ENCODE results near the gene ARL6. TPM values are rescaled to one million over a fixed set of nuclear protein-coding genes. Genes with fewer than 3 reads are reported as not detected.

Gene ARL6
- total RNA-seq, 2 experiments from 2014 or later = 3.0 to 4.7 TPM

DNA sequence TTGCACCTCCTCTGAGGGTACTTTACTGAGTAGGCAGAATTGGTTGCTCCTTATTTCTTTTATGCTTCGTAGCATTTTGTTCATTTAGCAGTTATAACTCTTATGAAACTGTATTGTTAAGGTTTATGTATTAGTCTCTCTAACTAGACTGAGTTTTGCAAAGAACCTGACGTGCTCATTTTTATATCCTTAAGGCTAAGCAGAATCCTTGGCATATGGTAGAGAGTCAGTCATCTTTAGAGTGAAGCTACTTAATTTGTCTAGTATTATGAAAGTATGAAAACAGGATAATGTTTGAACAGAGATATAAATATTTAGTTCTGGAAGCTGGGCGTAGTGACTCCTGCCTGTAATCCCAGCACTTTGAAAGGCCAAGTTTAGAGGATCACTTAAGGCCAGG lies 77.4 kb downstream of the ARL6 start:
- intact Hi-C loops (cut with micrococcal nuclease) = no loop called here
- Mint-ChIP-seq H3K36me3 (ENCODE audit: low read depth) (peaks cover 2% of the 10 kb centered on the region), H3K4me3 (no peak overlapping the region), H3K27me3 (ENCODE audit: low read depth) (no peaks in the 10 kb centered on the region), H3K4me1 (ENCODE audit: low read depth) (no peaks in the 10 kb centered on the region), H3K27ac (no peak overlapping the region), H3K9me3 (no peaks in the 10 kb centered on the region)
- no peak for DNase-seq
- CTCF ChIA-PET = no interaction called here

DNA sequence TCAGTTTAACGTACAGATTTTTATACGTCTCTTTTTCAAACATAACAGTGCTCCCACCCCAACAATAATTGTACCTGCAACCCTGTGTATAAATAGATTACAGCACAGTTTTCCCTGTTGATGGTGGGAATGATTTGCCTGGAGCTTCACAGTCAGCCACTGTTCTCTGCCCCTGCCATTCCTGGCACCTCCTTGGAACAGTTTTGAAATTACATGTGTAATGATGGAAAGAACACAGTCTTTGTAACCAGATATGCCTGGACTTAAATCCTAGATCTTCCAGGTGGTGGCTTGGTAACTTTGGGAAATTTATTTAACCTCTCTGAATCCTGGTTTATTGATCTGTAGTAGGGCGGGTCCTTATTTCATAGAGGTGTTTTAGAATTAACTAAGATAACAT lies 84.2 kb downstream of the ARL6 start:
- H3K36me3 Mint-ChIP-seq (ENCODE audit: low read depth) = peaks cover 2% of the 10 kb centered on the region
- H3K27me3 Mint-ChIP-seq (ENCODE audit: low read depth) = no peaks in the 10 kb centered on the region
- no peak for DNase-seq
- no peak overlapping the region for H3K27ac Mint-ChIP-seq
- no peaks in the 10 kb centered on the region for H3K4me1 Mint-ChIP-seq (ENCODE audit: low read depth)
- peaks cover 2% of the 10 kb centered on the region for H3K9me3 Mint-ChIP-seq
- no peak overlapping the region for H3K4me3 Mint-ChIP-seq
- intact Hi-C loops (cut with micrococcal nuclease) = no loop called here
- CTCF ChIA-PET = no interaction called here

Other genes with a start within 250 kb of the ARL6 start
- gene CRYBG3, start 57.3 kb downstream of the ARL6 start, total RNA-seq = 1 to 10 TPM; 1.3 to 1.7 TPM
- gene RIOX2, start 207.7 kb downstream of the ARL6 start, total RNA-seq = 10 to 100 TPM; 26.3 to 32.6 TPM